HG03025 (cell line): ENCODE results near the gene DTX4.
A peak's percentile ranks its signal among the peaks of the same experiment; 100 is the strongest.
"Not testable (repeated sequence)": the region's sequence is repeated elsewhere in the genome, so short reads cannot be mapped to it uniquely, and the experiment has no call there.

Experiments
- ATAC-seq: cut with Tn5 transposase; IDR thresholded peaks from one replicate; pipeline ENCODE4 v1.9.1; 2021; ENCODE audit warnings: mild to moderate bottlenecking, moderate library complexity; ENCODE audit not compliant: unreplicated experiment, low FRiP score

DTX4 gene

DNA sequence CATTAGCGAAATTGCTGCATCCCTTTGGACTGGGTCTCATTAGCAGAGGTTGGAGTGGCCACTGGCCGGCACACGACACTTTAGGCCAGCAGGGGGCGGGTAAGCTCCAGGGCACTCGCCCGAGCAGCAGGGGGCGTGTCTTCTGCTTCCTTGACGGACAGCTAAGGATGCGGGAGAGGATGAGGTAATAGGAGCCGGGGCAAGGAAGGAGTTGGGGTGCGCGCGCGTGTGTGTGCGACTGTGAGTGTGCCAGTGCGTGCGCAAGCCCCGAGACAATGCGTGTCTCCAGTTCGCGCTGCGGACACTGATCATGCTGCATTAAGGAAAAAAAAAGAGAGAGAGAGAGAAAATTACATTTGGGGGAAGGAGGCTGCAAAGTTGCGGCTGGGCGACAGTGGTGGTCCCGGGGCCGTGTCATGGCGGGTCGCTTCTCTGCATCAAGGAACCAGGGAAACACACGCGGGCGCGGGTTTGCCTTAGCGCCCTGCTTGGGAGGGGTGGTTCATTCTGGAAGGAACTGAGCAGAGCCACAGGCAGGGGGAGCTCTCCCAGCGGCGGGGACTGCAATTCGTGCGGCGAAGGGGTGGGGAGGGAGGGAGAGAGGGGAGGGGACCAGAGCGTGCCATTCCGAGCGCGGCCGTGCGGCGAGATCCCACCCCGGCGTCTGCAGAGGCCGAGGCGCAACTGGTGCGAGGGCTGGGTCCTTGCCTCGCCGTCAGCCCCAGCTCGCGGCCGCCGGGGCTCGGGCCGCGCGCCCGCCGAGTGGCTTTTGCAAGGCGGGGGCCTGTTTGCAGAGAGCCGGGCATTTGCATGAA lies at the start of gene DTX4:
Gene DTX4, plus strand, starts transcription at position 625 of the 815 bp plus-strand sequence. CDS start 464 bp downstream, outside the sequence.
- ATAC-seq, result peak; percentile 79

DNA sequence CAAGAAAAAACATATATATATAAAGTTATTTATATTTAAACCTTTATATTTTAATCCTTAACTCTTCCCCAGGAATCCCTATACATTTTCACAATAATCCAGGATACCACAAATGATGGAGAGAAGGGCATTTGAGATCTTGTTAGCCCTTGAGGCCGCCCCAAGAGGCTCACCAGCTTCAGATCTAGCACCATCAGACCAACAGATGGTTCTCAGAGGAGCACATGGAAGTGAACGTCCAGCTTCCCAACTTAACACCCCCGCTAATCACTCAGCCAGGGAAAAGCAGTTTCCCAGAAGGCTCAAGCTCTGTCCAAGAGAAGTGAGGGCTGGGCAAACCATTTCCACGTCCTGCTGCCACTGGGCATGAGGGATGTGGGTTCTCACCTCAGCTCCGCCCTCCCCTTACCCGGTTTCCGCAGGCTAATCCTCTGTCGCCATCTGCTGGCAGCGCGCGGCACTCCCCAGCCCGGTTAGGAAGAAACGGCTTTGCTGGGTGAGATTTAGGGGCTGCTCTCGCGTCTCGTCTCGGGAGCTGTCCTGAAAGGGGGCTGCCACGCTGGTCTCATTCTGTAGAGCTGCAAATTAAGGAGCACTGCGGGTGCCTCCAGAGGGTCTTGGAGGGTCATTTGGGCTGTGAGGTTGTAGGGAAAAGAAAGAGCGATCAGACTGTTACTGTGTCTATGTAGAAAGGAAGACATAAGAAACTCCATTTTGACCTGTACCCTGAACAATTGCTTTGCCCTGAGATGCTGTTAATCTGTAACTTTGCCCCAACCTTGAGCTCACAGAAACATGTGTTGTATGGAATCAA lies 36.1 kb upstream of the DTX4 start:
- ATAC-seq, result peak; percentile 96

DNA sequence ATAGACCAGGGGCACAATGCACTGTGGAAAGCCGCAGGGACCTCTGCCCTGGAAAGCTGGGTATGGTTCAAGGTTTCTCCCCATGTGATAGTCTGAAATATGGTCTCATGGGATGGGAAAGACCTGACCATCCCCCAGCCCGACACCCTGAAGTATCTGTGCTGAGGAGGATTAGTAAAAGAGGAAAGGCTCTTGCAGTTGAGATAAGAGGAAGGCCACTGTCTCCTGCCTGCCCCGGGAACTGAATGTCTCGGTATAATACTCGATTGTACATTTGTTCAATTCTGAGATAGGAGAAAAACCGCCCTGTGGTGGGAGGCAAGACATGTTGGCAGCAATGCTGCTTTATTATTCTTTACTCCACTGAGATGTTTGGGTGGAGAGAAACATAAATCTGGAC lies 35.4 kb upstream of the DTX4 start:
- not testable (repeated sequence) for ATAC-seq

DNA sequence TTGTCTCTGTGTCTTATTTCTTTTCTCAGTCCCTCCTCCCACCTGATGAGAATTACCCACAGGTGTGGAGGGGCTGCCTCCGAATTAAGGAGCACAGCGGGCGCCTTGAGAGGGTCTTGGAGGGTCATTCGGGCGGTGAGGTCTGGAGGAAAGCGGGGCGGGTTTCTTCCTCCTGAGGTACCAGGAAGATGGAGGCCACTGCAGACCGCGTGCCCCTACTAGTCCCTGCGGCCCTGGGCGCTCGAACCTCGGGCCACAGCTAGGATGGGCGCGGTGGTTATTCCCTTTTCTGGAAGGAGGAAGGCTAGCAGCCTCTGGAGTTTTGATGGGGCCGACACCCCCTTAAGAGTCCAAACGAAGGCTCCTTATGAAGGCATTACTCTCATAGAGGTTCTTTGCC lies 34.7 kb upstream of the DTX4 start:
- no peak for ATAC-seq

DNA sequence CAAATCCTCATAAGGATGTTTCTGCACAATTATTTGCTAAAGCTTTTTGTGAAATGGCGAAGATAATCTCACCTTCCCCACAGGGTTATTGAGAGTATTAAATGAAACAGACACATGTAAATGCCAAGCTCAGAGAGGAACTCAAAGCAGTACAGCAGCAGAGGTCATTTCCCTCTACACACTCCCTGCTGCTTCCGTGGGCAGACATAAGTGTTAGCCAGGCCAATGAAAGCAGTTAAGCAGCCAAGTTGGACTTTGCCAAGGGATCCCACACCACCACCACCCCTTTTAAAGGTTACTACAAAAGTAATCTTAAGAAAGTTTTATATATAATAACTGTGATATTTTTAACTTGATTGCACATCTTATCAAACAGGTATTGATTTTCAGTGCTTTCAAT lies 33.3 kb upstream of the DTX4 start:
- ATAC-seq, result no peak

DNA sequence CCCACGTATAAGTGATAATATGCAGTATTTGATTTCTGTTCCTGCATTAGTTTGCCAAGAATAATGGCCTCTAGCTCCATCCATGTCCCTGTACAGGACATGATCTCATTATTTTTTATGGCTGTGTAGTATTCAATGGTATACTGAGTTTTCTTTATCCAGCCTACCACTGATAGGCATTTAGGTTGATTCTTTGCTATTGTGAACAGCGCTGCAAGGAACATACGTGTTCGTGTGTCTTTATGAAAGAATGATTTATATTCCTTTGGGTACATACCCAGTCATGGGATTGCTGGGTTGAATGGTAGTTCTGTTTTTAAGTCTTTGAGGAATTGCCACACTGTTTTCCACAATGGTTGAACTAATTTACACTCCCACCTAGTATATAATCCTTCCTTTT lies 30.7 kb upstream of the DTX4 start:
- no peak for ATAC-seq

DNA sequence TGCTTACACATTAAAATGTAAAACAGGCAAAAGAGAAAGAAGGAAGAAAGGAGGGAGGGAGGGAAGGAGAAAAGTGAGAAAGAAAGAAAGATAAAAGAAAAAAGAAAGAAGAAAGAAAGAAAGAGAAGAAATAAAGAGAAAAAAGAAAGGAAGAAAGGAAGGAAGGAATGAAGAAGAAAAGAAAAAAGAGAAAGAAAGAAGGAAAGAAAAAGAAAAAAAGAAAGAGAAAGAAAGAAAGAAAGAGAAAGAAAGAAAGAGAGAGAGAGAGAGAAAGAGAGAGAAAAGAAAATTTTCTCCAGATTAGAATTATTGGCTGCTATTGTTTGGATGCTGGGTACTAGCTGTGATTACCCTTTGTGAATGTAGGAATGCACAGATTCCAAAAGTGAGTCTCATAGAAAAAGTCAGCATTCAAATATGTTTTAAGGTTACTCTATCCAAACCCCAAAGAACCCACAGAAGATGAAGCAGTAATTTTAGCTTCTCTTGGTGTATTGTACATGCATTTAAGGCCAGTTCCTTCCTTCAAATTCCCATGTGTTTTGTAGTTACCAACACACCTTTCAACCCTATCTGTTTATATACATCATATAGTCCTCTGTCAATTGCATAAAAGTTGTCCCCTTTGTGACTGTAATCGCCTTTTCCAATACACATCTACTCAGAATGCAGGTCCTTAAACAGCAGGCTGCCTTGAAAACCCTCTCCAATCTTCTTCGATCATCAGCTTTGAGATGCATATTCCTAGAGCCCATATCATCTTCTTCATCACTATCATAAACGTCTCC lies 30.1 kb upstream of the DTX4 start:
- no peak for ATAC-seq

DNA sequence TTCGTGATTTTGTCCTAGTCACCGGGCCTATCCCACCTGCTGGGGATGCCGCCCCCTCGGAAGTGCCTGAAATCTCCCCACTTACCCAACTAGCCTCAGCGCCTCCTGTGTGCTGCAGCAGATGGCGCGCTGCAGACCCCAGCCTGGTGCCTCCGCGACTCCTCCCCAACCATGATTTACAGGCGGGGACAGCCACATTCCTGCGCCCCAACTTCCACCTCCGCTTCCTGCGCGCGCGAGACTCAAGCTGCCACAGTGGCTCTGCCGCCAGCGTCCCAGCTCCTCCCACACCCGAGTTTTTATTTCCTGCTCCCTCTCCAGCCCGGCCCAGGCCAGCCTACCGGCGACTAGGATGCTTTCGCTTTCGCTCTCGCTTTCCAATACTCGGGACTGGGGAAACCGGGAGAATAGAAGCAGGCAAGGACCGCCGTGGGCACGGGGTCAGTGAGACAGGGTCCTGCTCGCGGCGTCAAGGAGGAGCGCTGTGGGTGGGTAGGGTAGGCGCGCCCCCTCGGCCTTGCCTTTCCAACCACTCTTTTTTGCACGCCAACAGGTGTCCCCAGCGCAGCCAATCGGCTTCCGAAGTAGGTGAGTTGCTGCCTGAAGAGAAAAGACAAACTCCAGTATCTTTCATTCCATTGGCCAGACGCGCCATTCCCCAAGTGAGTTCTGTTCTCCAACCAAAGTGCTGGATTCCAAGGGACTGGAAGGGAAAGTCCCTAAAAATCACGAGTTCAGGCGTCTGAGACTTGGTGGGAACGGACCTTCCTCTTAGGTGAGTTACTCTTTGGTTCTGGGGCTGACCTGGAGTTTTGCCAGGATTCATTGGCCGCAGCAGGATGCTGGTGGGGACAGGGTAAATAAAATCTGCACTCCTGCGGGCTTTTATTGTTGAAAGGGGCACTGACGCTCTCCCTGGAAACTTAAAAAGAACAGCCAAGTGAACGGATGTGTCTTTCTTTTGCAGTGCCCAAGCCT lies 29.1 kb upstream of the DTX4 start, which contains the start of gene FAM111A:
Gene FAM111A, plus strand, starts transcription at position 327 of the 978 bp plus-strand sequence. CDS start 6,017 bp downstream, outside the sequence.
- ATAC-seq, result peak; percentile 76

DNA sequence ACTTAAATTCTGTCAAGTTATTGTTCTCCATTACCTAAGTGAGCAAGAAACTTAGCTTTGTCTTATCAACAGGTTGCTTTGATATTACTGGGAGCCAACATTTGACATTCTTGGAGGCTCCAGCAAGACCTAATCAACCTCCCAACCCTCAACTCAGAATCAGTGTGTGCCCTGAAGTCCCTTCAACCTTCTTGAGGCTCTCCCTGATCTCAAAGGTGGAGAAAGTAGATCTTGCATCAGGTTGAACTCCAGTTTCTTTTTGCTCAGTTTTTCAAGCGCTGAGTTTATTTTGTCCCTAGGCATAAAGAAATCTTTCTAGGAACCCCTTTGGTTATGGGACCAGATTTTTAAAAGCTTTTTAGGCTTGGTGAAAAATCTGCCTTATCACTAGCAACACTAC lies 27.8 kb upstream of the DTX4 start:
- no peak for ATAC-seq

DNA sequence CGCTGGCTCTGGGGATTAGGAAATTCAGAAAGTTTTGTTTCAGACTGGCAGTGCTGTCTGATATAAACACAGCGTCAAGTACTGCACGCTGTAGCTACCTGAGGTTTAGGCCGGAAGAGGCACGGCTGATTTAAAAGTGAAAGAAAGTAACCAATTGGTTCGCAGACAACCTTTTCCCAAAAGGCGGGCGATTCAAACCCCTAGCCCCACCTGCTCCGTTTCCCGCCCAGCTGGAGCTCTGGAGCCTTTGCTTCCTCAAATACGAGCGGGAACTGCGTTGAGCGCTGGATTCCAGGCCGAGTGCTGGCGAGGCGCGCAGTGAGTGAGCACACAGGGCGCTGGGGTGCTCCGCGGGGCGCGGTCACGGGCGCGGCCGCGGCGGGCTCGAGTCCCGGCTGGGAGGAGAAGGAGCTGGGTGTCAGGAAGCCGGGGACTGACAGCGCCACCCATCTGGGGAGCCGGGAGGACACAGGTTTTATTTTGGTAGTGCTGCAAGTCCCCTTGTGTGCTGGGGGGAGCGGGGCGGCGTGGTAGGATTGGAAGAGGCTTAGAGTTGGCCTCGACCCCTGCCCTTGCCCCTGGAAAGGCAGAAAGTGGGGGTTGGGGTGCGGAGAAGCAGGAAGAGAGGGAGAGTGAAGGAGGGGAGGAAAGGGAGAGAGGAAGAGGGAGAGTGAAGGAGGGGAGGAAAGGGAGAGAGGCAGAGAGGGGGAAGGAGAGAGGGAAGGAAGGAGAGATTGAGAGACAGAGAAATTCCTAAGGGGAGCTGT lies 27.2 kb upstream of the DTX4 start:
- ATAC-seq, result peak; percentile 56

DNA sequence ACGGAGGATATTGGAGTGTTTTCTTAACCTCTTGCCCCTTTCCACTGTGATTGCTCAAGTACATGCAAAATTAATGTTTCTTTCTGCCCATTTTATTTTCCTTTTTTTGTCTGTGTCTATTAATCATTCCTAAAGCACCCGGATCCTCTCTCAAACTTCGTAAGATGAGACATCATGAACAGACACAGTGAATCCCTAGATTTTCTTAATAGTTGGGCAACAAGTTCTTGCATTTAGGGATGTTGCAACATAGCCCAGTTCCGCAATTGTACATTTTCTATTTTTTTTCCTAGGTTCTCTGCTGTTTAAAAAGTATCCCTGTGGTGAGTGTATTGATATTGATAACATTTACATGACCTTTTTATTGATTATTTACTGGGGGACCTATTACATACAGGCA lies 26.4 kb upstream of the DTX4 start:
- no peak for ATAC-seq

DNA sequence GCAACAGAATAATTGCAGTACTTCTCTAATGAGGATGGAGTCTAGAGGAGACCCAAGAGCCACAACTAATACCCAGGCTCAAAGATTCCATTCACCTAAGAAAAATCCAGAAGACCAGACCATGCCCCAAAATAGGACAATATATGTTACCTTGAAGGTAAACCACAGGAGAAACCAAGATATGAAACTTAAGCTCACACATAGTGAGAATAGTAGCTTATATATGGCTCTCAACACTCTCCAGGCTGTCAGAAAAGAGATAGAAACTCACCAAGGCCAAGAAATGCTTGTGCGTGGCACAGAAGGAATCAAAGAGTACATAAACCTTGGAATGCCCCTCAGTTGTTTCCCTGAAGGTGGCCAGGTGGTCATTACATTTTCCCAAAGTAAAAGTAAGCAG lies 20.2 kb upstream of the DTX4 start:
- peak; percentile 76 for ATAC-seq

DNA sequence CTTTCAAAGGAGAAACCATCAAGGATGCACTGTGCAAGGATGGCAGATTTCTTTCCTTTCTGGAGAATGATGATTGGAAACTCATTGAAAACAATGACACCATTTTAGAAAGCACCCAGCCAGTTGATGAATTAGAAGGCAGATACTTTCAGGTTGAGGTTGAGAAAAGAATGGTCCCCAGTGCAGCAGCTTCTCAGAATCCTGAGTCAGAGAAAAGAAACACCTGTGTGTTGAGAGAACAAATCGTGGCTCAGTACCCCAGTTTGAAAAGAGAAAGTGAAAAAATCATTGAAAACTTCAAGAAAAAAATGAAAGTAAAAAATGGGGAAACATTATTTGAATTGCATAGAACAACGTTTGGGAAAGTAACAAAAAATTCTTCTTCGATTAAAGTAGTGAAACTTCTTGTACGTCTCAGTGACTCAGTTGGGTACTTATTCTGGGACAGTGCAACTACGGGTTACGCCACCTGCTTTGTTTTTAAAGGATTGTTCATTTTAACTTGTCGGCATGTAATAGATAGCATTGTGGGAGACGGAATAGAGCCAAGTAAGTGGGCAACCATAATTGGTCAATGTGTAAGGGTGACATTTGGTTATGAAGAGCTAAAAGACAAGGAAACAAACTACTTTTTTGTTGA lies 19.5 kb upstream of the DTX4 start:
- ATAC-seq, result peak; percentile 86

DNA sequence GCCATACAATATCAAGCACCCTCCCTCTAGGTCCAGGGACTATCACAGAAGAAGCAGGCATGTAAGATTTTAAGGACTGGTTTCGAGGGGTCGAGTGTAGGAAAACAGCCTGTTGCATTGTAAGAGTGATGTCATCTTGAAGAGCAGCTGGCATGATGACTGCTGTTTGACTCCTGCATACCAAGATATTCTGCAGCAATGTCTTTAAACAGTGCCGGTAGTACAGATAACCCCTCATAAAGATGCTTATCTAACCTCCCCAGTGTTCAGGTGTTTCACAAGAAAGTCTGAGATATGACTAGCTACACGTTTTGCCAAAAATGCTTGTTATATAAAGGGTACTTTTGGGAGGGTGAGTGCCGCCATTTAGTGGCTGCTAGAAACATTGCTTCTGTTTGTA lies 17.3 kb upstream of the DTX4 start:
- ATAC-seq, result no peak

DNA sequence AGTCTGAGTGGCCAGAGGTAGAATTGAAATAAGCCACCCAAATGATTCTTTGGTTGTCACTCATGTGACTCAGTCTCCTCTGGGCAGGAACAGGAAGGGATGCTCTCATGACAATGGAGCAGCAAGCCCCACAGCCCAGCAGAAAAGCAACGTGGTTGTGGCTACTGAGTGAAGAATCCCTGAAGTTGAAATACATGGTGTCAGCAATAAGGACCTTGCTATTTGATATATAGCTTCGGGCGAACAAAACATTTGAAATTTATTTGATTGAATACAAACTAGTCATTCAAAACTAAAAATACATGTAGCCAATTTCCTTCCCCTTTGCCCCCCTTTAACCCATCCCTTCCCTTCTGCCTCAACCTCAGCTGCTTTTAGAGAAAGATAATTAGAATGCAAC lies 14.5 kb upstream of the DTX4 start:
- no peak for ATAC-seq

DNA sequence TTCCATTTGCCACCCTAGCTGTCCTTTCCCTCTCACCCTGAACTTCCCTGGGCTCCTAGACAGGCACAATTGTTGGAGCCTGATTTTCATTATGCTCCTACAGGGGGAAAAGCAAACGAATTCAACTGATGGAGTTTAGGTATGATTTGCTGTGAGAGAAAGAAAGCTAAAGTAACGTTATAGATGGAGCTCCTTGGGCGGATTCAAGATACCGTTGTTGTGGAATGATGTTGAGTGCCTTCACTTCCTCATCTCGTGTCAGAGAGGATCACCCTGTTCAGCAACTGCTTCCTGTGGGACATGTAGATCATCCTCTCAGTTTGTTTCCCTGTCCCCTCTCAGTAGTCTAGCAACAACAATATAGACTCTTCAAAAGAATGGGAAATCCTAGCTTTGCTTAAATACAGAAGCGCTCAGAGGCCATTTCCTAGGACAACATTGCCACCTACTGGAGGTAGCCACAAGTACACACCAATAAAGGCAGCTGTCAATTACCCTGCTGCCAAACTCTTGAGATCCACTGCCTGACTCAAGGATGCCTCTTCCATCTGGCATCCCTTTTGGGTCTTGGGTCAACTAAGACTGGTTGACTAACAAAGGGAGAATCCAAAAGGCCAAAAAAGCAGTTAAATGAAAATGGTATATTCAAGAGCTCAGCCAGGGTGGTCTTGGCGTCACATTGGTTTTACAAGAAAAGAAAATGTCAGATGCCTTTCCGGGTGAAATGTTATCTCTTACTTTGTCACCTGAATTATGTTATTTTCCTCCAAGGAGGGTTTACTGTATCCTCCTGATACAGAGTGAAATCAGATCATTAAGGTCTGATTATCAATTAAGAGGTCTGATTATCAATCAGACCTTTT lies 13.5 kb upstream of the DTX4 start:
- ATAC-seq, result peak; percentile 90

DNA sequence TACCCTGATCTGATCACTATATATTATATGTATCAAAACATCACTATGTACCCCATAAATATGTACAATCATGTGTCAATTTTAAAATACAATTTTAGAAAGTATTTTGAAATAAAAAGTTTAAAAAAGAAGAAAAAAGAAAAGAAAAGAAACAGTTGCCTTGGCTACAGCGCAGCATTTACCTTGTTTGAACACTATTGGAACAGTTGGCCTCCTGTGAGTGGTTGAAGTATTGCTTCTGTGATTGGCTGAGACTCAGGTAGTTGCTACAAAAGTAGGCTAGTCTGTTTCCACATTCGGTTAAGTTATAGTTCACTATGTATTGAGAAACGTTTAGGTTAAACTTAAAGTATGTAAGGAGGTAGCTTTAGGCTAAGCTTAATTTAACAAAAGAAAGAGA lies 7.9 kb upstream of the DTX4 start:
- ATAC-seq, result no peak
